ENCODE measurements around the gene SLC25A34. TPM values are rescaled to one million over a fixed set of nuclear protein-coding genes. Genes with fewer than 3 reads are reported as not detected.

SLC25A34 gene
- total and polyA plus RNA-seq, 9 donors = 1.0 to 2.5 (median 1.9) TPM

- no peaks in the 10 kb centered on the region for H3K9me3 ChIP-seq
- intact Hi-C loops (cut with DNase I) = no loop called here
- no peak overlapping the region for H3K27ac ChIP-seq
- WGBS, 3 donors = 88 to 96% (median 94%) methylated on average over 2 of the region's 2 CpGs
- DNase-seq = no peak
- peaks cover 3% of the 10 kb centered on the region for H3K4me1 ChIP-seq (ENCODE audit: insufficient read depth)
- H3K4me3 ChIP-seq = no peak overlapping the region
- H3K36me3 ChIP-seq = no peaks in the 10 kb centered on the region
- no peaks in the 10 kb centered on the region for H3K27me3 ChIP-seq
- TF ChIP-seq EP300 (IDR thresholded peaks at IDR 0.05) = no peak
Measured at GRCh38 chr1:15755021-15755645, 19.1 kb downstream of the SLC25A34 start.

- intact Hi-C loops (cut with DNase I) = no loop called here
- no peaks in the 10 kb centered on the region for H3K36me3 ChIP-seq
- H3K4me3 ChIP-seq = no peak overlapping the region
- peaks cover 4% of the 10 kb centered on the region for H3K4me1 ChIP-seq (ENCODE audit: insufficient read depth)
- TF ChIP-seq EP300 (IDR thresholded peaks at IDR 0.05) = no peak
- H3K9me3 ChIP-seq = no peaks in the 10 kb centered on the region
- no peaks in the 10 kb centered on the region for H3K27me3 ChIP-seq
- DNase-seq = no peak
- WGBS, 3 donors = 82 to 89% (median 88%) methylated on average over 4 of the region's 4 CpGs
- H3K27ac ChIP-seq = no peak overlapping the region
Measured at GRCh38 chr1:15755646-15756040, 19.6 kb downstream of the SLC25A34 start.

- Histone ChIP-seq H3K9me3 (no peaks in the 10 kb centered on the region), H3K4me3 (no peak overlapping the region), H3K27me3 (no peaks in the 10 kb centered on the region), H3K4me1 (ENCODE audit: insufficient read depth) (peaks cover 10% of the 10 kb centered on the region), H3K36me3 (no peaks in the 10 kb centered on the region), H3K27ac (no peak overlapping the region)
- WGBS, 3 donors = 77 to 86% (median 82%) methylated on average over 20 to 21 of the region's 21 CpGs
- no peak for DNase-seq
- intact Hi-C loops (cut with DNase I) = no loop called here
- no peak for TF ChIP-seq EP300 (IDR thresholded peaks at IDR 0.05)
- TF ChIP-seq POLR2A (IDR thresholded peaks at IDR 0.05) = no peak
- no peak for TF ChIP-seq CTCF (IDR thresholded peaks at IDR 0.05)
Measured at GRCh38 chr1:15756143-15757015, 20.3 kb downstream of the SLC25A34 start.

GRCh38 chr1:15757016-15757543 is 21.0 kb downstream of the SLC25A34 start:
- WGBS, 3 donors = 65 to 75% (median 72%) methylated on average over 9 of the region's 9 CpGs
- peaks cover 12% of the 10 kb centered on the region for H3K4me1 ChIP-seq (ENCODE audit: insufficient read depth)

More at GRCh38 chr1:15757016-15757543, 21.0 kb downstream of the SLC25A34 start:
- Histone ChIP-seq H3K9me3 (no peaks in the 10 kb centered on the region), H3K36me3 (no peaks in the 10 kb centered on the region), H3K4me3 (no peak overlapping the region), H3K27ac (peak overlapping the region; percentile 25 to 65), H3K27me3 (no peaks in the 10 kb centered on the region)
- intact Hi-C loops (cut with DNase I) = no loop called here
- no peak for DNase-seq
- TF ChIP-seq CTCF (IDR thresholded peaks at IDR 0.05) (no peak), EP300 (IDR thresholded peaks at IDR 0.05) (no peak), POLR2A (IDR thresholded peaks at IDR 0.05) (no peak)

Data from ovary (tissue), 9 donors.